ENCODE measurements around the gene ZFC3H1. TPM values are rescaled to one million over a fixed set of nuclear protein-coding genes. Genes with fewer than 3 reads are reported as not detected.

The ZFC3H1 gene
- total and polyA plus RNA-seq, 2 of the 4 experiments (the other 2 are of a cell fraction): 16.8 to 23.3 TPM

GRCh38 chr12:71591601-71592000 is 72.0 kb downstream of the ZFC3H1 start:
- Histone ChIP-seq H3K18ac (ENCODE audit: low read depth, low read length) (no peak overlapping the region), H2AK5ac (ENCODE audit: low read depth, low read length) (no peak overlapping the region), H3K9me1 (ENCODE audit: insufficient read depth, low read length) (no peaks in the 10 kb centered on the region), H4K91ac (ENCODE audit: insufficient read depth, low read depth, low read length) (no peak overlapping the region), H2BK5ac (ENCODE audit: low read depth, low read length, poor library complexity, severe bottlenecking) (no peak overlapping the region), H3K4ac (ENCODE audit: low read depth, low read length) (no peak overlapping the region), H3K9ac (ENCODE audit: low read depth, low read length) (no peak overlapping the region), H2AFZ (replicated peaks; ENCODE audit: low read length, poor library complexity) (no peak overlapping the region), H3K4me1 (ENCODE audit: control insufficient read depth, insufficient read depth, low read length) (no peaks in the 10 kb centered on the region), H3K4me2 (ENCODE audit: low read depth, low read length) (no peak overlapping the region), H4K5ac (ENCODE audit: low read depth, low read length) (no peak overlapping the region), H3K79me1 (ENCODE audit: low read depth in 1 of 2, low read length in 2 of 2) (no peaks in the 10 kb centered on the region), H3K27ac (ENCODE audit: insufficient read depth, low read length) (no peak overlapping the region), H4K20me1 (ENCODE audit: insufficient read depth, low read length) (no peaks in the 10 kb centered on the region), H2BK20ac (ENCODE audit: low read depth, low read length) (no peak overlapping the region), H3K23ac (ENCODE audit: low read depth, low read length) (no peak overlapping the region), H3K27me3 (ENCODE audit: control insufficient read depth, insufficient read depth, low read length) (peaks cover 4% of the 10 kb centered on the region), H2BK15ac (ENCODE audit: low read depth, low read length) (no peak overlapping the region), H3K36me3 (ENCODE audit: control insufficient read depth, insufficient read depth, low read length) (no peaks in the 10 kb centered on the region), H2BK120ac (ENCODE audit: low read depth, low read length) (no peak overlapping the region), H3K14ac (replicated peaks; ENCODE audit: low read depth, low read length) (no peak overlapping the region), H4K8ac (ENCODE audit: low read depth in 2 of 2, low read length in 2 of 2) (no peak overlapping the region), H3K4me3 (ENCODE audit: insufficient read depth, low read depth, low read length) (no peak overlapping the region), H2AK9ac (replicated peaks; ENCODE audit: low read depth, low read length, poor library complexity) (no peak overlapping the region), H3K56ac (ENCODE audit: extremely low read depth, insufficient read depth, low read length) (no peak overlapping the region), H3K9me3 (ENCODE audit: control insufficient read depth, insufficient read depth, low read length) (no peaks in the 10 kb centered on the region)
- WGBS, 2 experiments (ENCODE audit: extremely low coverage in 2 of 2, insufficient read length in 1 of 2): no CpG with 5 or more reads among the region's 2 CpGs
- ChIA-PET POLR2A (ENCODE audit: unreplicated experiment) (no interaction called here), CTCF (no interaction called here)
- dilution Hi-C loops (cut with HindIII; ENCODE audit: low sequenced_read_pairs, unreplicated experiment) (no loop called here), intact Hi-C loops (cut with micrococcal nuclease) (no loop called here), in situ Hi-C loops (cut with MboI; ENCODE audit: low sequenced_read_pairs) (no loop called here)
- TF ChIP-seq, protein P1, sequence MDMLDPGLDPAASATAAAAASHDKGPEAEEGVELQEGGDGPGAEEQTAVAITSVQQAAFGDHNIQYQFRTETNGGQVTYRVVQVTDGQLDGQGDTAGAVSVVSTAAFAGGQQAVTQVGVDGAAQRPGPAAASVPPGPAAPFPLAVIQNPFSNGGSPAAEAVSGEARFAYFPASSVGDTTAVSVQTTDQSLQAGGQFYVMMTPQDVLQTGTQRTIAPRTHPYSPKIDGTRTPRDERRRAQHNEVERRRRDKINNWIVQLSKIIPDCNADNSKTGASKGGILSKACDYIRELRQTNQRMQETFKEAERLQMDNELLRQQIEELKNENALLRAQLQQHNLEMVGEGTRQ (IDR thresholded peaks at IDR 0.05; ENCODE audit: low read depth, low read length): no peak
- TF ChIP-seq SMC3 (IDR thresholded peaks at IDR 0.05; ENCODE audit: low read depth, low read length) (no peak), RCOR1 (IDR thresholded peaks at IDR 0.05; ENCODE audit: insufficient replicate concordance, low read length) (no peak), MAFK (IDR thresholded peaks at IDR 0.05; ENCODE audit: low read depth, low read length) (no peak), CHD1 (IDR thresholded peaks at IDR 0.05; ENCODE audit: low read depth, low read length) (no peak), CEBPB (IDR thresholded peaks at IDR 0.05; ENCODE audit: low read depth, low read length) (no peak)
- no TSS peak for BruUV-seq (replicated peaks)
- ATAC-seq (ENCODE audit: low read depth): no peak
- no peak for DNase-seq

All from IMR-90 (cell line).